Measurements from ENCODE around the gene COL4A2.

GRCh38 chr13:110271313-110271712, 35.8 kb upstream of the COL4A2 start:
- no peak for TF ChIP-seq CTCF (IDR thresholded peaks at IDR 0.05)
- TF ChIP-seq POLR2A (IDR thresholded peaks at IDR 0.05), result no peak
- TF ChIP-seq POLR2AphosphoS5 (IDR thresholded peaks at IDR 0.05; ENCODE audit: insufficient read depth in 1 of 2, low read depth in 1 of 2), result no peak

Measured in vagina (tissue), 2 donors.